Activated CD8-positive, alpha-beta memory T cell treated with anti-CD3 and anti-CD28 coated beads for 1 hour (primary cell): ENCODE data around the gene CD19.
"Not testable (repeated sequence)": the region's sequence is repeated elsewhere in the genome, so short reads cannot be mapped to it uniquely, and the experiment has no call there.

Experiments used
- DNase-seq, 2 donors: peaks; one replicate each; pipeline ENCODE4 v3.0.0-alpha.2; 2020; ENCODE audit warnings: low read depth in 1 of 2; ENCODE audit errors: extremely low read depth in 1 of 2

The CD19 gene

GRCh38 chr16:28905800-28906372 is 25.9 kb upstream of the CD19 start:
- no peak for DNase-seq

DNA sequence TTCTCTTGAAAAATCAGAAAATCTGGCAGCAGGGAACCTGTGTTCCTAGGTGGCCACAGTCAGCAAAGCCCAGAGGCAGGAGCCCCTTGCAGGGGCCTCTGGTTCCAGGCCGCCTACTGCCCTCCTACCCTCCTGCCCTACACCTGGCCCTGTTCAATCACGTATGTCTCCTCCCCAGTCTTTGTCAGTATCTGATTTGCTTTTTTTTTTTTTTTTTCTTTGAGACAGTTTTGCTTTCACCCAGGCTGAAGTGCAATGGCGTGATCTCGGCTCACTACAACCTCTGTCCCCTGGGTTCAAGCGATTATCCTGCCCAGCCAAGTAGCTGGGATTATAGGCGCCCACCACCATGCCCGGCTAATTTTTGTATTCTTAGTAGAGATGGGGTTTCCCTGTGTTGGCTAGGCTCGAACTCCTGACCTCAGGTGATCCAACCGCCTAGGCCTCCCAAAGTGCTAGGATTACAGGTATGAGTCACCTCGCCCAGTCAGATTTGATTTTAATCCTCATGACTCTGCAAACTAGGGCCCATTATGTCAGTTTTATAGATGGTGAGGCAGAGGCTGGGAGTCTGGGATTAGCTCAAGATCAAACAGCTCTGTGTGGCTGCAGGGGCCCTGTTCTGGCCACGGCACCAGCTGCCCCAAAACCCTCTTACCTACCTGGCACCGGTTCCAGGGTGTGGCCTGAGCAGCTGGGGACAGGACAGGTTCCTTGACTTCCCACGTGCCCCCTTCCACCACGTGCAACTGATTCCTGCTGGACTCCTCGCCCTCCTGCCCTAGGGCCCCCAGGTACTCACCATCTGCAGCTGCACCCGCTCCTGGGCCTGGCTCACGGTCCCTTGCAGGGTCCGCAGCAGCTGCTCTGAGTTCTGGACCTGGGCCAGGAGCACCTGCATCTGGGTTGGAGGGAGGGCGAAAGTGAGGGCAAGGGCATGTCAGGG is 21.4 kb upstream of the CD19 start:
- no peak for DNase-seq

- no peak for DNase-seq
These were observed 19.2 kb upstream of the CD19 start for GRCh38 chr16:28912558-28912957.

DNA sequence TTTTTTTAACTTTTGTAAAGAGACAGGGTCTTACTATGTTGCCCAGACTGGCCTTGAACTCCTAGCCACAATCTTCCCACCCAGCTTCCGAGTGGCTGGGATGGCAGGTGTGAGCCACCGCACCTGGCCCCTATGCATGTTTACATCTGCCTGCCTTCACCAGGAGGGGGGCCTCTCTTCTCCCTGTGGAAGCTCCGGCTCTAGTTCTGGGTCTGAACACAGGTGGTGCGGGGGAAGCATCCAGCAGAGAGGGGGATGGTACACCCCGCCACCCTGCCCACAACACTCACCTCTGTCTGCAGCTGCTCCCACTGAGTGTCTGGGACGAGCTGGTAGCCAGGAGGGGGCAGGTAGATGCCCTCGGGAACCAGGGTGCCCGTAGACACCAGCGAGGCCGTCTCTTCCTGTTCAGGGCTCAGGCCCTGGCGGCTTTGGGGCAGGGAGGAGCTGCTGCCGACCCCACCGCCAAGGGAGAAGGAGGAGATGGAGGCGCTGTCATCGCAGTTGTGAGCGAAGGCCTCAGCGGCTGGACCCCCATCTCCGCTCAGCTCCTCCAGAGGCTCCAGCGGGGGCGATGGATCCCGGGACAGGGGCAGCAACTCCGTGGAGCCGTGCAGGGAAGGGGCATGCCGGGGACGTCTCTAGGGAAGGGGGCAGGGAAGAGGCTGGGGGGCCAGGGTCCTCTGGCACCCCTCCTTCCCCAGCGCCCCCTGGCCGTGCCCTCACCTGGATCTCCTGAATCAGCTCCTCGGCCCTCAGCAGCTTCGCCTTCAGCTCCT is 17.6 kb upstream of the CD19 start:
- no peak for DNase-seq

- no peak for DNase-seq
These were observed 16.6 kb upstream of the CD19 start for GRCh38 chr16:28915181-28915580.

- no peak for DNase-seq
These were observed 14.7 kb upstream of the CD19 start for GRCh38 chr16:28917095-28917494.

DNA sequence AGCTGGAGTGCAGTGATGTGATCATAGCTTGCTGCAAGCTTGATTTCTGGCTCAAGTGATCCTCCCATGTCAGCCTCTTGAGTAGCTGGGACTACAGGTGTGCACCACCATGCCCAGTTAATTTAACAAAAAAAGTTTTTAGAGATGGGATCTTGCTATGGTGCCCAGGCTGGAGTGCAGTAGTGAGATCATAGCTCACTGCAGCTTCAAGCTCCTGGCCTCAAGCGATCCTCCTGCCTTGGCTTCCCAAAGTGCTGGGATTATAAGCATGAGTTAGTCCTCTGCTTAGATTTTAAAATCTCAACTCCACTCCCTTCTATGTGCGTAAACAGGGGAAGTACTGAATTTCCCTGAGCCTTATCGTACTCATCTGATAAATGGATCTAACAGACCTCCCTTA is 13.1 kb upstream of the CD19 start:
- no peak for DNase-seq

DNA sequence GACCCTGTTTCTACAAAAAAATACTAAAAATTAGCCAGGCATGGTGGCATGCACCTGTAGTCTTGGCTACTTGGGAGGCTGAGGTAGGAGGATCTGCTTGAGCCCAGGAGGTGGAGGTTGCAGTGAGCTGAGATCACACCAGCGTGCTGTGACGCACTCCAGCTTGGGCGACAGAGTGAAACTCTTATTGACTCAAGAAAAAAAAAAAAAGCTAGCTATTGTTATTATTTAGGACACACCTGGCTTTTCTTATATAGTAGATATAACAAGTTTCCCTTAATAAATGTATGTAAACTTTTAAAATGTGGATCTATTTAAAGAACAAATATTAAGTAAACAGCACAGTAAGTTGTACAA is 8.6 kb upstream of the CD19 start:
- DNase-seq = no peak

GRCh38 chr16:28923652-28924398 is 7.9 kb upstream of the CD19 start:
- DNase-seq = no peak

GRCh38 chr16:28924399-28924761 is 7.4 kb upstream of the CD19 start:
- no peak for DNase-seq

- peak; percentile 77 to 94 for DNase-seq
These were observed 6.9 kb upstream of the CD19 start, which contains the start of gene RABEP2 for GRCh38 chr16:28924762-28925385. Gene RABEP2, minus strand, starts transcription at chr16:28925238. Its CDS starts 75 bp downstream, at chr16:28925163.

GRCh38 chr16:28925386-28926228 is 6.2 kb upstream of the CD19 start:
- DNase-seq = peak; percentile 51 to 54

DNA sequence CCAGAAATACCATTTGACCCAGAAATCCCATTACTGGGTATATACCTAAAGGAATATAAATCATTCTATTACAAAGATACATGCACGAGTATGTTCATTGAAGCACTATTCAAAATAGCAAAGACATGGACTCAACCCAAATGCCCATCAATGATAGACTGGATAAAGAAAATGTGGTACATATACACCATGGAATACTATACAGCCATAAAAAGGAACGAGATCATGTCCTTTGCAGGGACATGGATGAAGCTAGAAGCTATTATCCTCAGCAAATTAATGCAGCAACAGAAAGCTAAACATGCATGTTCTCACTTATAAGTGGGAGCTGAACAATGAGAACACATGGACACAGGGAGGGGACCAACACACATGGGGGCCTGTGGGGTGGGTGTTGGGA is 5.5 kb upstream of the CD19 start:
- not testable (repeated sequence) for DNase-seq

- no peak for DNase-seq
These were observed 4.0 kb upstream of the CD19 start for GRCh38 chr16:28927815-28928214.

DNA sequence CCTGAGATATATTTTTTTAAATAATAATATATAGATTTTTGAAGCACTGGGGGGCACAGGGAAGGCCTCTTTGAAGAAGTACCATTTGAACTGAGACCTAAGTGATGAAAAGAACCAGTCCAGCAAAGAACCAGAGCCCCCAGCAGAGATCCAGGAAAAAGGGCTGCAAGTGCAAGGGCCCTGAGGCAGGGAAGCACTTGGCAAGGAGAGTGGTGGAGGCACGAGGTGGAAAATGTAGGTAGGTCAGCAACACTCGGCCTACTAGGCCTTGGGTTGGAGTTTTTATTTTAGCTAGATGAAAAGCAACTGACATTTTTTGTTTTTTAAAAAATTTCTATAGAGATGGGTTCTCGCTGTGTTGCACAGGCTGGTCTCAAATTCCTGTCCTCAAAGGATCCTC is 1.6 kb upstream of the CD19 start:
- DNase-seq = no peak

GRCh38 chr16:28930652-28931051 is 1.1 kb upstream of the CD19 start:
- no peak for DNase-seq

- no peak for DNase-seq
These were observed 769 bp downstream of the CD19 start for GRCh38 chr16:28932339-28933141.

DNA sequence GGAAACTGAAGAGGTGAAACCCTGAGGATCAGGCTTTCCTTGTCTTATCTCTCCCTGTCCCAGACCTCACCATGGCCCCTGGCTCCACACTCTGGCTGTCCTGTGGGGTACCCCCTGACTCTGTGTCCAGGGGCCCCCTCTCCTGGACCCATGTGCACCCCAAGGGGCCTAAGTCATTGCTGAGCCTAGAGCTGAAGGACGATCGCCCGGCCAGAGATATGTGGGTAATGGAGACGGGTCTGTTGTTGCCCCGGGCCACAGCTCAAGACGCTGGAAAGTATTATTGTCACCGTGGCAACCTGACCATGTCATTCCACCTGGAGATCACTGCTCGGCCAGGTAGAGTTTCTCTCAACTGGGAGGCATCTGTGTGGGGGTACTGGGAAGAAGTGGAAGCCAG is 1.4 kb downstream of the CD19 start:
- DNase-seq = no peak

GRCh38 chr16:28935346-28935745 is 3.6 kb downstream of the CD19 start:
- no peak for DNase-seq
